ENCODE results near the gene ZCCHC14. TPM values are rescaled to one million over a fixed set of nuclear protein-coding genes. Genes with fewer than 3 reads are reported as not detected.
A peak's percentile ranks its signal among the peaks of the same experiment; 100 is the strongest.

The ZCCHC14 gene
- total and polyA plus RNA-seq, 11 donors, result 6.4 to 18.4 (median 16.1) TPM

DNA sequence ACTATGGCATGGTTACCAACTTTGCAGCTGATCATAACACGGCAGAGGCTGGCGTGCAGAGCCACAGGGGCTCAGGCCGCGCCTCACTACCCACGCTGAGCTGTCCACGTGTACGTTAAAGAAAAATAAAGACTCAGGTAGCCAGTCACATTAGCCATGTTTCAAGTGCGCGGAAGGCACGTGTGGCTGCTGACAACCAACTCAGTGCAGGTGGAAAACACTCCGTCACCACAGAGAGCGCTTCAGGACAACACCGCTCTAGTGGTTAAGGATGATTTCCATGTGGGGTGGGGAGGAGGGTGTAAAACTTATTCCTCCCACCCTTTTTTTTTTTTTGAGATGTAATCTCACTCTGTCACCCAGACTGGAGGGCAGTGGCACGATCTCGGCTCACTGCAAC lies 33.8 kb downstream of the ZCCHC14 start:
- Histone ChIP-seq H3K27me3 (no peaks in the 10 kb centered on the region), H3K36me3 (peaks cover 0 to 49% (median 27%) of the 10 kb centered on the region in 9 donors), H3K4me3 (no peak overlapping the region), H3K9me3 (no peaks in the 10 kb centered on the region), H3K27ac (no peak overlapping the region), H3K4me1 (peaks cover 9 to 54% (median 35%) of the 10 kb centered on the region in 12 donors)
- 96 to 98% (median 97%) methylated on average over 15 of the region's 15 CpGs for WGBS, 4 donors
- intact Hi-C loops (cut with DNase I), result loop anchor here in 1 of 10 donors (5.0 kb wide), 1 partner anchor 33 kb away; the partner anchor contains the start of gene ZCCHC14
- no peak for ATAC-seq
- DNase-seq, result no peak
- no peak for TF ChIP-seq POLR2A (IDR thresholded peaks at IDR 0.05)
- TF ChIP-seq, protein P1, sequence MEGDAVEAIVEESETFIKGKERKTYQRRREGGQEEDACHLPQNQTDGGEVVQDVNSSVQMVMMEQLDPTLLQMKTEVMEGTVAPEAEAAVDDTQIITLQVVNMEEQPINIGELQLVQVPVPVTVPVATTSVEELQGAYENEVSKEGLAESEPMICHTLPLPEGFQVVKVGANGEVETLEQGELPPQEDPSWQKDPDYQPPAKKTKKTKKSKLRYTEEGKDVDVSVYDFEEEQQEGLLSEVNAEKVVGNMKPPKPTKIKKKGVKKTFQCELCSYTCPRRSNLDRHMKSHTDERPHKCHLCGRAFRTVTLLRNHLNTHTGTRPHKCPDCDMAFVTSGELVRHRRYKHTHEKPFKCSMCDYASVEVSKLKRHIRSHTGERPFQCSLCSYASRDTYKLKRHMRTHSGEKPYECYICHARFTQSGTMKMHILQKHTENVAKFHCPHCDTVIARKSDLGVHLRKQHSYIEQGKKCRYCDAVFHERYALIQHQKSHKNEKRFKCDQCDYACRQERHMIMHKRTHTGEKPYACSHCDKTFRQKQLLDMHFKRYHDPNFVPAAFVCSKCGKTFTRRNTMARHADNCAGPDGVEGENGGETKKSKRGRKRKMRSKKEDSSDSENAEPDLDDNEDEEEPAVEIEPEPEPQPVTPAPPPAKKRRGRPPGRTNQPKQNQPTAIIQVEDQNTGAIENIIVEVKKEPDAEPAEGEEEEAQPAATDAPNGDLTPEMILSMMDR (IDR thresholded peaks at IDR 0.05), result no peak

DNA sequence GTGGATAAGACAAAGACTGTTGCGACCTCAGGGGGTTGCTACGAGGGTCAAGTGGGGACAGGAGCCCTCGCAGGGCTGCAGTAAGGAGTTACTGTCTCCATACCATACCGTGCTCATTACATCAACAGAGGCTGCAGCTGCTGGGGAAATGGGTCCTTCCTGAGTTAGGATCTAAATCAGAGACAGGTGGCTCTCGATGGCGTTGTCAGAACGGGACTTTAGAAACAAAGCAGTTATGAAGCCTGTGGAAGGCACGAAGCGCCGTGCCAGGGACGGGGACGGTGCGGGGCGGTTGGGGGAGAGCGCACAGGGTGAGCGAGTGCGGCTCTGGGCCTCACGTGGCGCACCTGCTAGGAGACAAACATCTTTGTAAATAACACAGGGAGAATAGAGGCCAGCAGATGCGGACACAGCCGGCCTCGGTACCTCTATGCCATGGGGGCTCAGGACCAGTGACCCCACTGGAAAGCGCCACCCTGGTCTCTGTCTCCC lies 34.4 kb downstream of the ZCCHC14 start:
- H3K4me1 ChIP-seq, result peaks cover 6 to 48% (median 29%) of the 10 kb centered on the region in 12 donors
- H3K9me3 ChIP-seq, result no peaks in the 10 kb centered on the region
- no peak overlapping the region for H3K4me3 ChIP-seq
- TF ChIP-seq POLR2A (IDR thresholded peaks at IDR 0.05), result no peak
- TF ChIP-seq, protein P1 (IDR thresholded peaks at IDR 0.05), result no peak
- no peaks in the 10 kb centered on the region for H3K27me3 ChIP-seq
- H3K27ac ChIP-seq, result peak overlapping the region in 1 of 12 donors; percentile 8
- peaks cover 0 to 49% (median 27%) of the 10 kb centered on the region in 9 donors for H3K36me3 ChIP-seq
- no peak for DNase-seq
- ATAC-seq, result no peak
- 83 to 89% (median 87%) methylated on average over 23 of the region's 23 CpGs for WGBS, 4 donors
- intact Hi-C loops (cut with DNase I), result loop anchor here in 1 of 10 donors (5.0 kb wide), 1 partner anchor 34 kb away; the partner anchor contains the start of gene ZCCHC14

DNA sequence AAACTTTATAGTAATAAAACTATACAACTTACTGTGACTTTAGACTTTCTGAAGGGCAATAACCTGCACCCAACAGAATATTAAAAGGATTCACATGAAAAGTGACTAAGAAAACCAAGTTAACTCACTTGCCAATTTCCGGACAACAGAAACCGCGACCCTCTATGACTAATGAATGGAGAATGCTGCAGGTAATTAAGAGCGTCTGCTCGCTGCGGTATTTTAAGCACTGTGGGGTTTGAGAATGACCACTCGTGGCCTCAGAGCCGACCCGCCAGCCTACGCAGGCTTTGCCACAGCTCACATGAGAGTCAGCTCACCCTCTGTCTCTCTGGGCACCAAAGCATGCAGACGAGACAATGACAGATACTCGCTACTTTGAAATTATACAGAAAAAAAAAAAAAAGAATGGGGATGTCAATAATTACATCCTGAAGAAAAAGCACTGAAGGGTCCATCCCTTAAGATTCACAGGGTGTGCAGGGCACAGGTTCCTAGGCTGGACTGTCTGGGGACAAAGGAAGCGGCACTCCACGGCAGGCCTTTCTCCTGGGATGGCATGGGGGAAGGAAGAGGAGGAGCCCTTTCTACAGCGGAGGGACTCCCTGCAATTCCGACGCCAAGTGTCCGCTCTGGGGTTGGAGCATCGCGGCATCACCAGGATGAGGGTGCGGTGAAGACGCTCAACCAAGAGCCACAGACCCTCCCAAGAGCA lies 35.0 kb downstream of the ZCCHC14 start:
- no peaks in the 10 kb centered on the region for H3K27me3 ChIP-seq
- intact Hi-C loops (cut with DNase I), result loop anchor here in 1 of 10 donors (5.0 kb wide), 1 partner anchor 34 kb away; the partner anchor contains the start of gene ZCCHC14
- WGBS, 4 donors, result 53 to 64% (median 57%) methylated on average over 22 of the region's 22 CpGs
- H3K36me3 ChIP-seq, result peaks cover 0 to 55% (median 31%) of the 10 kb centered on the region in 9 donors
- ATAC-seq (peak in 1 of 4 donors; percentile 45), DNase-seq (no peak)
- no peaks in the 10 kb centered on the region for H3K9me3 ChIP-seq
- H3K27ac ChIP-seq, result peak overlapping the region in 4 of 12 donors; percentile 8 to 44 (median 18)
- no peak overlapping the region for H3K4me3 ChIP-seq
- peaks cover 6 to 42% (median 26%) of the 10 kb centered on the region in 12 donors for H3K4me1 ChIP-seq
- TF ChIP-seq, protein P1 (IDR thresholded peaks at IDR 0.05), result no peak
- TF ChIP-seq POLR2A (IDR thresholded peaks at IDR 0.05), result no peak

DNA sequence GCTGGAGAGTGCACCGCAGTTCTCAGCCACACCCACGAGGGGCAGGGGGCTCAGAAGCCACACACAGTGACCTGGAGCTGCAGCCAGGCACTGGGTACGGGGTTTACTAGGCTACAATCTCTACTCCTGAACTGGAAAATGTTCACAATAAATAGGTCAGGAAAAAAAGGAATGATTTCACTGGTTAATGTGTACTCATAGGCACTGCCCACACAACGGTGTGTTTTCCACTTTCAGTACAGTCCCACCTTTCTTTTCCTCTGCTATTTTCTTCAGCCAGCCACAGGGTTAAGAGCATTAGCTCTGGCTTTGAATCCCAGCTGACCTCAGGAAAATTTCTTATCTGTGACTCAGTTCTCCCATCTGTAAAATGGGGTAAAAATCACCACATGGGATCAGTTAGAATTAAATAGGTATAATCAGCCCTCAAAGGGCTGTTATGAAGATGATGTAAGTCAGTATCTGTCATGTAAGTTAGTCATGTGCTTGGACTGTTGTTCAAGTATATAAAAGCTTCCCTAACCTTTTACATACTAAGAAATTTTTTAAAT lies 35.7 kb downstream of the ZCCHC14 start:
- WGBS, 4 donors, result 73 to 77% (median 76%) methylated on average over 4 of the region's 4 CpGs
- H3K4me3 ChIP-seq, result no peak overlapping the region
- DNase-seq, result no peak
- ATAC-seq, result no peak
- peaks cover 6 to 36% (median 24%) of the 10 kb centered on the region in 12 donors for H3K4me1 ChIP-seq
- no peaks in the 10 kb centered on the region for H3K9me3 ChIP-seq
- TF ChIP-seq POLR2A (IDR thresholded peaks at IDR 0.05), result no peak
- TF ChIP-seq, protein P1 (IDR thresholded peaks at IDR 0.05), result no peak
- H3K36me3 ChIP-seq, result peaks cover 0 to 61% (median 36%) of the 10 kb centered on the region in 9 donors
- H3K27ac ChIP-seq, result peak overlapping the region in 3 of 12 donors; percentile 8 to 44 (median 8)
- no peaks in the 10 kb centered on the region for H3K27me3 ChIP-seq
- intact Hi-C loops (cut with DNase I), result loop anchor here in 1 of 10 donors (5.0 kb wide), 1 partner anchor 35 kb away; the partner anchor contains the start of gene ZCCHC14
